Epithelial cell of esophagus (primary cell): ENCODE measurements around the gene HSPA4L.
A peak's percentile ranks its signal among the peaks of the same experiment; 100 is the strongest.

ENCODE experiments used
- DNase-seq: peaks from one replicate; pipeline ENCODE4 v3.0.0; 2010; ENCODE audit warnings: low read depth
- H3K4me3 ChIP-seq: 2 replicates; pipeline ENCODE4 v1.5.1; 2011; ENCODE audit warnings: mild to moderate bottlenecking, low read length, control low read depth
- CTCF ChIP-seq: IDR thresholded peaks from 2 replicates; pipeline ENCODE4 v1.5.1; 2011; ENCODE audit warnings: low read depth, mild to moderate bottlenecking, low read length, control low read depth, inconsistent platforms; ENCODE audit not compliant: insufficient read depth; ENCODE audit errors: missing control alignments

HSPA4L gene

GRCh38 chr4:127875791-127876190 lies 93.7 kb downstream of the HSPA4L start:
- no peak for TF ChIP-seq CTCF
- DNase-seq: no peak
- no peak overlapping the region for H3K4me3 ChIP-seq

GRCh38 chr4:127880763-127881562 lies 98.8 kb downstream of the HSPA4L start, which contains the start of gene PLK4:
Gene PLK4 (plus strand): TSS chr4:127880893. CDS start chr4:127881135, 242 bp downstream.
- no peak for TF ChIP-seq CTCF
- DNase-seq: peak; percentile 95
- peak within 1 kb of the TSS; percentile 92 for H3K4me3 ChIP-seq

GRCh38 chr4:127881563-127881864 lies 99.4 kb downstream of the HSPA4L start:
- TF ChIP-seq CTCF: no peak
- DNase-seq: no peak
- peak overlapping the region; percentile 92 for H3K4me3 ChIP-seq

- DNase-seq: no peak
- TF ChIP-seq CTCF: no peak
- H3K4me3 ChIP-seq: no peak overlapping the region
Observed at GRCh38 chr4:127888559-127888958, 106.4 kb downstream of the HSPA4L start.

- no peak overlapping the region for H3K4me3 ChIP-seq
- no peak for TF ChIP-seq CTCF
- no peak for DNase-seq
Observed at GRCh38 chr4:127889903-127890302, 107.8 kb downstream of the HSPA4L start.
